MM.1S (cell line): ENCODE results near the gene ALG10.

Source experiments
- EZH2 ChIP-seq: fragments of 300-600 bp; sonication (generic); optimal IDR thresholded peaks from 2 replicates; pipeline ENCODE3; 2017; ENCODE audit warnings: low read depth, mild to moderate bottlenecking, antibody characterized with exemption, low read length, mixed read lengths
- EZH2phosphoT487 ChIP-seq: fragments of 300-600 bp; sonication (generic); IDR thresholded peaks from 2 replicates; pipeline ENCODE4 v1.6.1; 2018; ENCODE audit warnings: antibody characterized with exemption, low read length
- TF ChIP-seq, protein P1 (sequence below): fragments of 300-600 bp; sonication (generic); IDR thresholded peaks from 2 replicates; pipeline ENCODE4 v1.5.1; 2016; ENCODE audit warnings: antibody characterized with exemption, low read length, mixed read lengths

- TF ChIP-seq, protein P1, sequence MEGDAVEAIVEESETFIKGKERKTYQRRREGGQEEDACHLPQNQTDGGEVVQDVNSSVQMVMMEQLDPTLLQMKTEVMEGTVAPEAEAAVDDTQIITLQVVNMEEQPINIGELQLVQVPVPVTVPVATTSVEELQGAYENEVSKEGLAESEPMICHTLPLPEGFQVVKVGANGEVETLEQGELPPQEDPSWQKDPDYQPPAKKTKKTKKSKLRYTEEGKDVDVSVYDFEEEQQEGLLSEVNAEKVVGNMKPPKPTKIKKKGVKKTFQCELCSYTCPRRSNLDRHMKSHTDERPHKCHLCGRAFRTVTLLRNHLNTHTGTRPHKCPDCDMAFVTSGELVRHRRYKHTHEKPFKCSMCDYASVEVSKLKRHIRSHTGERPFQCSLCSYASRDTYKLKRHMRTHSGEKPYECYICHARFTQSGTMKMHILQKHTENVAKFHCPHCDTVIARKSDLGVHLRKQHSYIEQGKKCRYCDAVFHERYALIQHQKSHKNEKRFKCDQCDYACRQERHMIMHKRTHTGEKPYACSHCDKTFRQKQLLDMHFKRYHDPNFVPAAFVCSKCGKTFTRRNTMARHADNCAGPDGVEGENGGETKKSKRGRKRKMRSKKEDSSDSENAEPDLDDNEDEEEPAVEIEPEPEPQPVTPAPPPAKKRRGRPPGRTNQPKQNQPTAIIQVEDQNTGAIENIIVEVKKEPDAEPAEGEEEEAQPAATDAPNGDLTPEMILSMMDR = no peak
- TF ChIP-seq EZH2 = no peak
- TF ChIP-seq EZH2phosphoT487 = no peak
These were observed 29.2 kb downstream of the ALG10 start for GRCh38 chr12:34051486-34051885.
